Breast epithelium (tissue), 3 donors: ENCODE measurements around the gene NPIPA8.
"Not testable (repeated sequence)": the region's sequence is repeated elsewhere in the genome, so short reads cannot be mapped to it uniquely, and the experiment has no call there.

Source experiments
- CTCF ChIP-seq, 3 donors: fragments of 450-650 bp; IDR thresholded peaks; one replicate each; pipeline ENCODE4 v1.5.1; 2016 to 2017; ENCODE audit warnings: antibody characterized with exemption in 3 of 3, mild to moderate bottlenecking in 3 of 3, moderate library complexity in 3 of 3
- POLR2AphosphoS5 ChIP-seq, 3 donors: sonication (generic); formaldehyde crosslinking; IDR thresholded peaks; one replicate each; pipeline ENCODE4 v1.6.1; 2017; ENCODE audit warnings: antibody characterized with exemption in 3 of 3

GRCh38 chr16:18344634-18345033 lies 8.1 kb upstream of the NPIPA8 start:
- not testable (repeated sequence) for TF ChIP-seq CTCF, POLR2AphosphoS5 (IDR thresholded peaks at IDR 0.05)
